AG09309 (cell line): Measurements from ENCODE around the gene KRTAP10-10.
"Not testable (repeated sequence)": the region's sequence is repeated elsewhere in the genome, so short reads cannot be mapped to it uniquely, and the experiment has no call there.

ENCODE experiments used
- DNase-seq: peaks from one replicate; pipeline ENCODE4 v3.0.0-alpha.2; 2010; ENCODE audit warnings: low read depth
- H3K4me3 ChIP-seq: 2 replicates; pipeline ENCODE4 v1.5.1; 2011; ENCODE audit warnings: mild to moderate bottlenecking, low read depth, low read length, moderate library complexity; ENCODE audit not compliant: control insufficient read depth
- TF ChIP-seq, protein P1 (sequence below): IDR thresholded peaks from 2 replicates; pipeline ENCODE4 v1.5.1; 2011; ENCODE audit warnings: mild to moderate bottlenecking, low read depth, low read length, inconsistent platforms; ENCODE audit not compliant: insufficient read depth, control insufficient read depth; ENCODE audit errors: missing control alignments

KRTAP10-10 gene

DNA sequence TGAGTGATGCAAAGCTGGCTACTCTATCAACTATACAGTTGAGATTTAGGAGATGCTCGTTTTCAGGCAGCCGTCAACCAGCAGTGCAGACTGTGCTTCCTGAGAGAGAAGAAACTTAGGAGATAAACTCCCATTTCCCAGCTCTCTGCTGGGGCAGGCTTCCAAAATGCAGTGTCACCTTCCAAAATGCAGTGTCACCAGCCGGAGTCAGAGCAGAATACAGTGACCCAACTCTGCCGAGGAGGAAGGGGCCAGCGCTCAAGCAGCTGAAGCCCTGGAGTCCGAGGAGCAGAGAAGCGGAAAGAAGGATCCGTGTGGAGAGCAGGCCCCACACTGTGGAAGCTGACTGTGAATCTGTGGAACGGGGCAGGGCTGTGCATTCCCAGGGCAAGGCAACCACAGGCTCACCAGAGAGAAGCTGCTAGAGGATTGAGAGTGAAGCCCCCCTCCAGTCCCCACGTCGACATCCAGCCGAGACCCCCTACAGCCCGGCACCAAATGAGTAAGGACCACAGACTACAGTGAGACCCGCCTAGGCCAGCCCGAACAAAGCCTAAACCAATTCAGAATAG lies 45.5 kb downstream of the KRTAP10-10 start:
- H3K4me3 ChIP-seq = no peak overlapping the region
- DNase-seq = no peak
- TF ChIP-seq, protein P1, sequence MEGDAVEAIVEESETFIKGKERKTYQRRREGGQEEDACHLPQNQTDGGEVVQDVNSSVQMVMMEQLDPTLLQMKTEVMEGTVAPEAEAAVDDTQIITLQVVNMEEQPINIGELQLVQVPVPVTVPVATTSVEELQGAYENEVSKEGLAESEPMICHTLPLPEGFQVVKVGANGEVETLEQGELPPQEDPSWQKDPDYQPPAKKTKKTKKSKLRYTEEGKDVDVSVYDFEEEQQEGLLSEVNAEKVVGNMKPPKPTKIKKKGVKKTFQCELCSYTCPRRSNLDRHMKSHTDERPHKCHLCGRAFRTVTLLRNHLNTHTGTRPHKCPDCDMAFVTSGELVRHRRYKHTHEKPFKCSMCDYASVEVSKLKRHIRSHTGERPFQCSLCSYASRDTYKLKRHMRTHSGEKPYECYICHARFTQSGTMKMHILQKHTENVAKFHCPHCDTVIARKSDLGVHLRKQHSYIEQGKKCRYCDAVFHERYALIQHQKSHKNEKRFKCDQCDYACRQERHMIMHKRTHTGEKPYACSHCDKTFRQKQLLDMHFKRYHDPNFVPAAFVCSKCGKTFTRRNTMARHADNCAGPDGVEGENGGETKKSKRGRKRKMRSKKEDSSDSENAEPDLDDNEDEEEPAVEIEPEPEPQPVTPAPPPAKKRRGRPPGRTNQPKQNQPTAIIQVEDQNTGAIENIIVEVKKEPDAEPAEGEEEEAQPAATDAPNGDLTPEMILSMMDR = no peak

DNA sequence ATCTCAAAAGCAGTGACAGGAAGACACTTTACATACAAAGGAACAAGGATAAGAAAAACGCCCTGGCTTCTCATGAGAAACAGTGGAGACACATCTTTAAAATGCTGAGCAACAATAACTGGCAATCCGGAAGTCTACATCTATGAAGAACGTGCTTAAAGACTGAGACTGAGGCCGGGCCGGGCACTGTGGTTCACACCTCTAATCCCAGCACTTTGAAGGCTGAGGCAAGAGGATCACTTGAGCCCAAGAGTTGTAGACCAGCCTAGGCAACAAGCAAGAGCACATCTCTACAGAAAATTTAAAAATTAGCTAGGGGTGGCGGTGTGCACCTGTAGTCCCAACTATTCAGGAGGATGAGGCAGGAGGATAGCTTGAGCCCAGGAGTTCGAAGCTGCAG lies 46.9 kb downstream of the KRTAP10-10 start:
- TF ChIP-seq, protein P1 = no peak
- no peak overlapping the region for H3K4me3 ChIP-seq

DNA sequence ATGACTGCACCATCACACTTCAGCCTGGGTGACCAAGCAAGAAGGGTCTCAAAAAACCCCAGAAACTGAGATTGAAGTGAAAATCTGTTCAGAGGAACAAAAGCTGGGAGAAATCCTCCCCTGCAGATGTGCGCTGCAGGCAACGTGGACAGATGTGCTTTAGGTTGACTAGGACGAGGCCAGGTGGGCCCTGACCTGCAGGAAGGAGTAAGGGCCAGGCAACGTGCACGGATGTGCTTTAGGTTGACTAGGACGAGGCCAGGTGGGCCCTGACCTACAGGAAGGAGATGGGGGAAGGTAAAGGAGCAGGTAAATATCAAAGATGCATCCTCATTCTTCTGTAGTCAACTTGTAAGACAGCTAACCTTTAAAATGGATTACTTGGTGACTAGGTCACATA lies 47.3 kb downstream of the KRTAP10-10 start:
- TF ChIP-seq, protein P1 = no peak
- no peak overlapping the region for H3K4me3 ChIP-seq
- DNase-seq = no peak

More for the DNA sequence above, 46.9 kb downstream of the KRTAP10-10 start:
- DNase-seq = no peak

DNA sequence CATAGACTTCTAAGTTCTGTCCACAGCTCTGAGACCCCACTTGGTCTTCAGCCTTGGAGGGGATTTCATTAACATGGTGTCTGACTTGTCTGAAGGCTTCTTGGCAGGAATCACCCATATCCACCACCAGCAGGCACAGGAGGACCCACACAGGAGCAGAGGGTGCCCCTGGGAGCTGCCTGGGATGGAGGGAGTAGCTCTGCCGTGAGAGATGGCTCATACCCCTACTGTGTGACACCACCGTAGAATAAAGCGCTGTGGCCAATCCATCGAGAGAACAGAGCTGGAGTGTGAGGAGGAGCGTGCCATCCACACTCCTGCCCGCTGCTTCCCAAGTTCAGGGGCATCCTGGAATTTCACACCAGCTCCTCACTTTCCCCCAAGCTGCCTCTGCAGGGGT lies 47.9 kb downstream of the KRTAP10-10 start:
- H3K4me3 ChIP-seq = not testable (repeated sequence)

DNA sequence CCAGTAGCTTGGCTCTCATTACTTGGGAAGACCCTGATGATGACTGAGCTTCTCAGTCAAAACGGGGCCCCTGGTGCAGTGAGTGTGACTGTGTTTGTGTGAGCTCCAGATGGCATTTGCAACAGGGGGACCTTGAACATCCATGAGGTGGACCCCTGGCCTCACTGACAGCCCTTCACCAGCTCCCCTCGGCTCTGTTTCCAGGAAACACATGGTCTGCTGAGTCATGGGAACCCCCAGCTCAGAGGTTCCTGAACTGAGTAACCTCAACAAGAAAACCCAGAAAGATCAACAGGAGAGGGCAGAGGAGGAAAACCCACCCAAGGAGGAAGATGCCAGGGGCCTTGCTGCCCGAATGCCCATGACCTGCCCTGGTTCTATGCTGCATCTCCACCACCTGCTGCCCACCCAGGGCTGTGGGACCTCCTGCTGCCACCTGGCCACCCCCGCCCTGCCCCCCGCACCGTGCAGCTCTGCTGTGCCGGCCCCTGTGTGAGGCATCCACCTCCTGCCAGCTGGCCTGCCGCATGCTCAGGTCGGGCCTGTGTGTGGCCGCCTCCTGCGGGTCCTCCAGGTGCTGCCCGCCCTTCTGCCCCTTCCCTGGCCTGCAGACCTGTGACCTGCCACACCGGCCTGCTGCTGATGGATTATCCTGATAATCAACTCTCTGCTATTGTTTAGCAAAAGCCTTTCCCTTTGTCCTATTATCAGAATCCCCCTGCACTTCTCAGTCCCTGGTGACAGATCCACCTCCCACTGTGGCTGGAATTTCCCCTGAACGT lies 49.0 kb downstream of the KRTAP10-10 start:
- TF ChIP-seq, protein P1 = no peak
- H3K4me3 ChIP-seq = no peak overlapping the region
- DNase-seq = no peak

More for the DNA sequence above, 47.9 kb downstream of the KRTAP10-10 start:
- DNase-seq = not testable (repeated sequence)

DNA sequence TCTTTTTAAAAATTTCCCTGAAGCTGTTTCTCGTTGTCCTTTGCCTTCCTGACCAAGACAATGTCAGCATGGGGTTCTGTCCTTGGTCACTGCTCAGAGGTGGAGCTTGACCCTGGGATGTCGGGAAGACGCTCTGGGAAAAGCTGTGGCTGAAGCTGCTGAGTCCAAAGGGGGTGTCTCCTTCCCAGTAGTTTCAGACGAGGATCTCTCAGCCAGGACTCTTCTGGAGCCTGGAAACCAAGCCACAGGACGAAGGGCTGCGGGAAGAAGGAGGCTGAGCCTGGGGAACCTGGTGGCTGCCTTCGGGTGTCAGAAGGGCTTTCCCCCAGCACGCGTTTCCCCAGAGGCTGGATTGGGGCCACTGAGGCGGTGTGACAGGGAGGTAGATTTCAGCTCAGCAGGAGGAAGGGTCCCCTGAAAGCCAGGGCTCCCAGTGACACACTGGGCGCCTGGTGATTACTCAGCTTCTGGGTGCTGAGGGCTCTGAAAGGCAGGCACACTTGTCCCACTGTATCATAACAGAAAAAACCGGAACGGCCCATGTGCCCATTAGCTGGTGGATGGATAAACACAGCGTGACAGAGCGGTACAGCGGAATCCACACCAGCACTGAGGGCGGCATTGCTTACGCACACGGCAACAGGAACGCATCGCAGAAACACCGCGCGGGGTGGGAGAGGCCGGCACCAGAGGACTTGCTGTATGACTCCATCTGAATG lies 49.8 kb downstream of the KRTAP10-10 start:
- no peak for DNase-seq
- TF ChIP-seq, protein P1 = no peak

DNA sequence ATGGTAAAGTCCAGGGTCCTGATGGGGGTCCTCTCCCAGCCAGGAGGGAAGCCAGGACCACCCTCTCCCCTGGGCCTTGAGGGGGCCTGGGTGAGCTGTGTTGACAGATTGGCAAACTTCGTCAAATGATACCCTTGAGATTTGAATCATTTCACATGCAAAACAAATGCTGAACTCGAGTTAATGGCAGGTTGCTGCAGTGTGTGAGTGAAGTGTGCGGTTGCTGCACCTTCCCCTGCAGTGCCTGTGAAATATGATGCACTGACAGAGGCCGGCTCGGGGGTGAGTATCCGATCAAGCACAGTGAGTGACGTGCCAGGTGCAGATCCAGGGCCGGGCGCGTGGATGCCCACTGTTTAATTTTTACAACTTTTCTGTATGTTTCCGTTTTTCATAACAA lies 50.5 kb downstream of the KRTAP10-10 start:
- H3K4me3 ChIP-seq = no peak overlapping the region
- DNase-seq = no peak
- TF ChIP-seq, protein P1 = no peak

More for the DNA sequence above, 49.8 kb downstream of the KRTAP10-10 start:
- no peak overlapping the region for H3K4me3 ChIP-seq
